HG03103 (cell line): Measurements from ENCODE around the gene ACCS.

Experiments
- ATAC-seq: cut with Tn5 transposase; IDR thresholded peaks from one replicate; pipeline ENCODE4 v1.9.1; 2021; ENCODE audit warnings: low read depth; ENCODE audit not compliant: unreplicated experiment

Gene ACCS

GRCh38 chr11:44126304-44126703 lies 60.2 kb downstream of the ACCS start:
- ATAC-seq, result no peak

- no peak for ATAC-seq
Measured at GRCh38 chr11:44127130-44127529, 61.1 kb downstream of the ACCS start.

GRCh38 chr11:44128729-44129128 lies 62.7 kb downstream of the ACCS start:
- no peak for ATAC-seq

- ATAC-seq, result no peak
Measured at GRCh38 chr11:44130751-44131150, 64.7 kb downstream of the ACCS start.

GRCh38 chr11:44133335-44133946 lies 67.4 kb downstream of the ACCS start:
- ATAC-seq, result no peak
